Common myeloid progenitor, CD34-positive (primary cell): ENCODE results near the gene CES1.
"Not testable (repeated sequence)": the region's sequence is repeated elsewhere in the genome, so short reads cannot be mapped to it uniquely, and the experiment has no call there.

ENCODE experiments used
- CTCF ChIA-PET: fragments of 350-600 bp; sonication (Branson Sonifier 250); formaldehyde crosslinking; loops from one replicate; lab custom pipeline; 2021; ENCODE audit warnings: antibody characterized with exemption; lab: Charles Lee
- POLR2A ChIA-PET: fragments of 350-600 bp; sonication (Branson Sonifier 250); formaldehyde crosslinking; loops from one replicate; lab custom pipeline; 2021; ENCODE audit warnings: antibody characterized with exemption; lab: Charles Lee
- DNase-seq, 3 donors: peaks; one replicate each; pipeline versions ENCODE4 v3.0.0 to v3.0.0-alpha.2; 2013
- H3K27ac ChIP-seq, 2 experiments: 1 replicate in 1 of 2; 2 replicates in 1 of 2; pipeline ENCODE4 v1.7.0; 2013; ENCODE audit warnings: inconsistent platforms in 2 of 2, low read length in 2 of 2, mild to moderate bottlenecking in 2 of 2, low read depth in 1 of 2, moderate library complexity in 1 of 2; ENCODE audit not compliant: severe bottlenecking in 2 of 2, insufficient read depth in 1 of 2, poor library complexity in 1 of 2
- H3K27me3 ChIP-seq, 5 experiments: replicated peaks in 2 of 5; 1 replicate in 3 of 5; 2 replicates in 2 of 5; pipeline versions ENCODE4 v1.6.1 to v1.7.0; 2013; ENCODE audit warnings: low read length in 4 of 5, mild to moderate bottlenecking in 2 of 5, moderate library complexity in 2 of 5, inconsistent platforms in 1 of 5; ENCODE audit not compliant: insufficient read depth in 5 of 5, control insufficient read depth in 4 of 5
- H3K36me3 ChIP-seq, 4 experiments: 1 replicate in 2 of 4; 2 replicates in 2 of 4; pipeline versions ENCODE4 v1.6.1 to v1.7.0; 2013; ENCODE audit warnings: low read length in 3 of 4, control low read depth in 1 of 4, mild to moderate bottlenecking in 1 of 4; ENCODE audit not compliant: control insufficient read depth in 4 of 4, insufficient read depth in 4 of 4
- H3K4me1 ChIP-seq, 4 experiments: 1 replicate in 3 of 4; 2 replicates in 1 of 4; pipeline versions ENCODE4 v1.6.1 to v1.7.1; 2013; ENCODE audit warnings: low read length in 3 of 4, mild to moderate bottlenecking in 3 of 4, control low read depth in 1 of 4, inconsistent platforms in 1 of 4, moderate library complexity in 1 of 4; ENCODE audit not compliant: control insufficient read depth in 4 of 4, insufficient read depth in 4 of 4; ENCODE audit errors: control extremely low read depth in 1 of 4
- H3K4me3 ChIP-seq, 7 experiments: 1 replicate in 4 of 7; 2 replicates in 3 of 7; pipeline versions ENCODE4 v1.5.1 to v1.7.0; 2013; ENCODE audit warnings: mild to moderate bottlenecking in 7 of 7, low read length in 6 of 7, moderate library complexity in 6 of 7, inconsistent platforms in 2 of 7, low read depth in 2 of 7, control low read depth in 1 of 7; ENCODE audit not compliant: insufficient read depth in 4 of 7, control insufficient read depth in 1 of 7; ENCODE audit errors: extremely low read depth in 1 of 7
- H3K9me3 ChIP-seq, 5 experiments: 1 replicate in 4 of 5; 2 replicates in 1 of 5; pipeline versions ENCODE4 v1.6.1 to v1.7.1; 2013; ENCODE audit warnings: low read length in 4 of 5, mild to moderate bottlenecking in 2 of 5, inconsistent platforms in 1 of 5, low read depth in 1 of 5, moderate library complexity in 1 of 5; ENCODE audit not compliant: control insufficient read depth in 4 of 5, insufficient read depth in 2 of 5; ENCODE audit errors: control extremely low read depth in 1 of 5
- WGBS: methylation state at CpG from one replicate; pipeline ENCODE4 v1.1.5; 2013; ENCODE audit not compliant: insufficient coverage; 5-methylcytosine and 5-hydroxymethylcytosine counted together

The CES1 gene

GRCh38 chr16:55832425-55832772, 497 bp downstream of the CES1 start:
- H3K27me3 ChIP-seq = peaks cover 0 to 2% (median 0%) of the 10 kb centered on the region in 5 experiments
- DNase-seq = no peak
- H3K4me3 ChIP-seq = no peak overlapping the region
- POLR2A ChIA-PET = no interaction called here
- WGBS = 86% methylated on average over 17 of the region's 17 CpGs
- no peaks in the 10 kb centered on the region for H3K9me3 ChIP-seq
- no peak overlapping the region for H3K27ac ChIP-seq
- CTCF ChIA-PET = no interaction called here
- H3K36me3 ChIP-seq = no peaks in the 10 kb centered on the region
- peaks cover 0 to 12% (median 6%) of the 10 kb centered on the region in 4 experiments for H3K4me1 ChIP-seq

- DNase-seq = no peak
- H3K27ac ChIP-seq = no peak overlapping the region
- 92% methylated on average over 6 of the region's 6 CpGs for WGBS
- ChIA-PET CTCF (interaction anchor here (1.1 kb wide), 1 partner anchor 10 kb away, joined by 3 read pairs; no protein-coding TSS in a partner anchor), POLR2A (no interaction called here)
- H3K27me3 ChIP-seq = peaks cover 0 to 2% (median 0%) of the 10 kb centered on the region in 5 experiments
- H3K4me1 ChIP-seq = peaks cover 0 to 3% (median 1%) of the 10 kb centered on the region in 4 experiments
- H3K36me3 ChIP-seq = no peaks in the 10 kb centered on the region
- no peaks in the 10 kb centered on the region for H3K9me3 ChIP-seq
- no peak overlapping the region for H3K4me3 ChIP-seq
Measured at GRCh38 chr16:55830658-55831294, 2.1 kb downstream of the CES1 start.

- H3K9me3 ChIP-seq, POLR2A ChIA-PET, H3K36me3 ChIP-seq, H3K27ac ChIP-seq, DNase-seq, H3K4me3 ChIP-seq, H3K27me3 ChIP-seq, H3K4me1 ChIP-seq: not testable (repeated sequence)
- WGBS = 89% methylated on average over 3 of the region's 3 CpGs
- CTCF ChIA-PET = interaction anchor here (1.1 kb wide), 1 partner anchor 11 kb away, joined by 3 read pairs; no protein-coding TSS in a partner anchor
Measured at GRCh38 chr16:55829232-55829631, 3.7 kb downstream of the CES1 start.

- no peak for DNase-seq
- Histone ChIP-seq H3K36me3 (no peaks in the 10 kb centered on the region), H3K9me3 (no peaks in the 10 kb centered on the region), H3K4me3 (no peak overlapping the region), H3K4me1 (no peaks in the 10 kb centered on the region), H3K27ac (no peak overlapping the region), H3K27me3 (peaks cover 0 to 2% (median 0%) of the 10 kb centered on the region in 5 experiments)
- ChIA-PET POLR2A (no interaction called here), CTCF (no interaction called here)
- WGBS = 89% methylated on average over 10 of the region's 10 CpGs
Measured at GRCh38 chr16:55828680-55829079, 4.2 kb downstream of the CES1 start.

GRCh38 chr16:55825115-55825728, 7.7 kb downstream of the CES1 start:
- no peak for DNase-seq
- Histone ChIP-seq H3K4me1 (no peaks in the 10 kb centered on the region), H3K4me3 (no peak overlapping the region), H3K36me3 (no peaks in the 10 kb centered on the region), H3K9me3 (peaks cover 0 to 5% (median 0%) of the 10 kb centered on the region in 5 experiments), H3K27me3 (peaks cover 0 to 10% (median 0%) of the 10 kb centered on the region in 5 experiments), H3K27ac (no peak overlapping the region)
- 94% methylated on average over 6 of the region's 6 CpGs for WGBS
- ChIA-PET CTCF (no interaction called here), POLR2A (no interaction called here)

GRCh38 chr16:55824473-55825000, 8.4 kb downstream of the CES1 start:
- Histone ChIP-seq H3K9me3 (peaks cover 0 to 5% (median 0%) of the 10 kb centered on the region in 5 experiments), H3K27me3 (peaks cover 0 to 12% (median 0%) of the 10 kb centered on the region in 5 experiments), H3K36me3 (no peaks in the 10 kb centered on the region), H3K4me1 (no peaks in the 10 kb centered on the region), H3K4me3 (no peak overlapping the region), H3K27ac (no peak overlapping the region)
- ChIA-PET CTCF (no interaction called here), POLR2A (no interaction called here)
- 94% methylated on average over 4 of the region's 4 CpGs for WGBS
- no peak for DNase-seq

- Histone ChIP-seq H3K36me3 (no peaks in the 10 kb centered on the region), H3K4me1 (no peaks in the 10 kb centered on the region), H3K27ac (no peak overlapping the region), H3K4me3 (no peak overlapping the region), H3K9me3 (peaks cover 0 to 5% (median 0%) of the 10 kb centered on the region in 5 experiments), H3K27me3 (peaks cover 0 to 24% (median 0%) of the 10 kb centered on the region in 5 experiments)
- ChIA-PET CTCF (no interaction called here), POLR2A (no interaction called here)
- WGBS = 83% methylated on average over 3 of the region's 3 CpGs
- no peak for DNase-seq
Measured at GRCh38 chr16:55822280-55822810, 10.6 kb downstream of the CES1 start.
